Activated CD4-positive, alpha-beta T cell treated with anti-CD3 and anti-CD28 coated beads for 4 hours (primary cell): ENCODE data around the gene COLEC12.
"Not testable (repeated sequence)": the region's sequence is repeated elsewhere in the genome, so short reads cannot be mapped to it uniquely, and the experiment has no call there.

Source experiments
- DNase-seq, 2 donors: peaks; one replicate each; pipeline ENCODE4 v3.0.0-alpha.2; 2020

COLEC12 gene

GRCh38 chr18:406677-407076 is 93.8 kb downstream of the COLEC12 start:
- no peak for DNase-seq

- DNase-seq = not testable (repeated sequence)
Measured at GRCh38 chr18:405006-405405, 95.5 kb downstream of the COLEC12 start.

GRCh38 chr18:404061-404636 is 96.4 kb downstream of the COLEC12 start:
- no peak for DNase-seq

GRCh38 chr18:402129-402528 is 98.4 kb downstream of the COLEC12 start:
- DNase-seq = no peak

GRCh38 chr18:400456-400855 is 100.0 kb downstream of the COLEC12 start:
- no peak for DNase-seq

- DNase-seq = no peak
Measured at GRCh38 chr18:399631-400135, 100.8 kb downstream of the COLEC12 start.

- no peak for DNase-seq
Measured at GRCh38 chr18:398935-399630, 101.4 kb downstream of the COLEC12 start.

- no peak for DNase-seq
Measured at GRCh38 chr18:396556-396955, 103.9 kb downstream of the COLEC12 start.

GRCh38 chr18:396251-396555 is 104.3 kb downstream of the COLEC12 start:
- DNase-seq = no peak

- DNase-seq = no peak
Measured at GRCh38 chr18:395456-396250, 104.8 kb downstream of the COLEC12 start.

- no peak for DNase-seq
Measured at GRCh38 chr18:394987-395362, 105.5 kb downstream of the COLEC12 start.

GRCh38 chr18:394262-394986 is 106.1 kb downstream of the COLEC12 start:
- DNase-seq = no peak

GRCh38 chr18:393574-393957 is 106.9 kb downstream of the COLEC12 start:
- no peak for DNase-seq

- DNase-seq = no peak
Measured at GRCh38 chr18:392928-393573, 107.5 kb downstream of the COLEC12 start.

- no peak for DNase-seq
Measured at GRCh38 chr18:390741-391478, 109.6 kb downstream of the COLEC12 start.

GRCh38 chr18:389658-390357 is 110.7 kb downstream of the COLEC12 start:
- no peak for DNase-seq

GRCh38 chr18:388200-388599 is 112.3 kb downstream of the COLEC12 start:
- DNase-seq = no peak

- DNase-seq = no peak
Measured at GRCh38 chr18:386994-387393, 113.5 kb downstream of the COLEC12 start.

GRCh38 chr18:384897-385296 is 115.6 kb downstream of the COLEC12 start:
- DNase-seq = no peak

GRCh38 chr18:383135-383534 is 117.4 kb downstream of the COLEC12 start:
- no peak for DNase-seq

GRCh38 chr18:382423-382984 is 118.0 kb downstream of the COLEC12 start:
- DNase-seq = no peak
